Lower leg skin (tissue), 4 donors: ENCODE results near the gene CCT6B. TPM values are rescaled to one million over a fixed set of nuclear protein-coding genes. Genes with fewer than 3 reads are reported as not detected.

Experiments
- DNase-seq, 2 donors: peaks; one replicate each; pipeline ENCODE4 v3.0.0-alpha.2; 2019; ENCODE audit warnings: low spot score in 2 of 2
- H3K4me3 ChIP-seq: fragments of 200-600 bp; sonication (generic); 2 replicates; pipeline ENCODE4 v1.5.1; 2017; ENCODE audit warnings: mild to moderate bottlenecking, low read depth; ENCODE audit not compliant: poor library complexity, severe bottlenecking
- CTCF ChIP-seq, 3 donors: fragments of 450-650 bp; IDR thresholded peaks; one replicate each; pipeline ENCODE4 v1.5.1; 2016; ENCODE audit warnings: antibody characterized with exemption in 3 of 3, mild to moderate bottlenecking in 3 of 3, moderate library complexity in 2 of 3
- POLR2A ChIP-seq, 2 donors: fragments of 450-650 bp; IDR thresholded peaks; one replicate each; pipeline ENCODE4 v1.6.1; 2016 to 2017; ENCODE audit warnings: antibody characterized with exemption in 2 of 2, mild to moderate bottlenecking in 1 of 2, moderate library complexity in 1 of 2
- WGBS, 2 donors: methylation state at CpG; one replicate each; pipeline ENCODE4 v1.1.5; 2018; 5-methylcytosine and 5-hydroxymethylcytosine counted together
- intact Hi-C: fragments of 100-400 bp; cut with DNase I; formaldehyde crosslinking; loops from one replicate; pipeline ENCODE4 v1.15.0; 2023; ENCODE audit warnings: low total_unique reads
- total RNA-seq, 4 donors: library from RNA; depleted of rRNA; stranded (reverse); fragments of >200 nt; gene quantifications; one replicate each; pipeline ENCODE4 v1.1.0, GENCODE V29; 2016

The CCT6B gene
- total RNA-seq, 4 donors from 2014 or later: 1.3 to 3.4 (median 1.8) TPM

- 69 to 70% methylated on average over 3 of the region's 3 CpGs for WGBS, 2 donors
- DNase-seq: no peak
- TF ChIP-seq POLR2A (IDR thresholded peaks at IDR 0.05): no peak
- TF ChIP-seq CTCF (IDR thresholded peaks at IDR 0.05): no peak
- H3K4me3 ChIP-seq: no peak overlapping the region
- intact Hi-C loops: loop anchor here (5.0 to 10.0 kb wide), 2 partner anchors 98 to 126 kb away; partner anchors contain the start of gene FNDC8
Observed at GRCh38 chr17:34996422-34997285, 35.4 kb upstream of the CCT6B start.

GRCh38 chr17:34993031-34993430 is 31.8 kb upstream of the CCT6B start:
- H3K4me3 ChIP-seq: no peak overlapping the region
- WGBS, 2 donors: 53 to 75% methylated on average over 2 of the region's 2 CpGs
- TF ChIP-seq POLR2A (IDR thresholded peaks at IDR 0.05) (no peak), CTCF (IDR thresholded peaks at IDR 0.05) (no peak)
- intact Hi-C loops: loop anchor here (10.0 kb wide), 1 partner anchor 102 kb away; no protein-coding TSS in a partner anchor
- DNase-seq: no peak

GRCh38 chr17:34991606-34992005 is 30.3 kb upstream of the CCT6B start:
- no peak overlapping the region for H3K4me3 ChIP-seq
- no peak for TF ChIP-seq CTCF (IDR thresholded peaks at IDR 0.05)
- no peak for TF ChIP-seq POLR2A (IDR thresholded peaks at IDR 0.05)
- 81 to 83% methylated on average over 3 of the region's 3 CpGs for WGBS, 2 donors
- no peak for DNase-seq
- intact Hi-C loops: loop anchor here (10.0 kb wide), 1 partner anchor 103 kb away; no protein-coding TSS in a partner anchor

GRCh38 chr17:34990921-34991365 is 29.7 kb upstream of the CCT6B start:
- intact Hi-C loops: loop anchor here (10.0 kb wide), 1 partner anchor 104 kb away; no protein-coding TSS in a partner anchor
- no peak for TF ChIP-seq CTCF (IDR thresholded peaks at IDR 0.05)
- TF ChIP-seq POLR2A (IDR thresholded peaks at IDR 0.05): no peak
- 52 to 59% methylated on average over 6 of the region's 6 CpGs for WGBS, 2 donors
- H3K4me3 ChIP-seq: no peak overlapping the region
- DNase-seq: no peak

- intact Hi-C loops: no loop called here
- no peak overlapping the region for H3K4me3 ChIP-seq
- TF ChIP-seq CTCF (IDR thresholded peaks at IDR 0.05) (no peak), POLR2A (IDR thresholded peaks at IDR 0.05) (no peak)
- WGBS, 2 donors: 91 to 93% methylated on average over 10 of the region's 10 CpGs
- DNase-seq: no peak
Observed at GRCh38 chr17:34989473-34989872, 28.2 kb upstream of the CCT6B start.
